ENCODE results near the gene UBE3C. TPM values are rescaled to one million over a fixed set of nuclear protein-coding genes. Genes with fewer than 3 reads are reported as not detected.

The UBE3C gene
- total RNA-seq, 4 donors from 2014 or later, result 60.7 to 68.7 (median 64.7) TPM

- no peak for DNase-seq (ENCODE audit: low spot score in 2 of 2)
- Histone ChIP-seq H3K27ac (no peak overlapping the region), H3K4me3 (no peak overlapping the region), H3K36me3 (no peaks in the 10 kb centered on the region), H3K4me1 (peaks cover 0 to 24% (median 13%) of the 10 kb centered on the region in 4 donors), H3K9me3 (peaks cover 0 to 16% (median 0%) of the 10 kb centered on the region in 4 donors), H3K27me3 (peaks cover 0 to 37% of the 10 kb centered on the region in 2 donors)
- no peak for TF ChIP-seq CTCF (IDR thresholded peaks at IDR 0.05)
- TF ChIP-seq POLR2A (IDR thresholded peaks at IDR 0.05), result no peak
- TF ChIP-seq EP300 (IDR thresholded peaks at IDR 0.05), result no peak
- WGBS, 2 donors, result 58 to 59% methylated on average over 23 of the region's 25 CpGs
Measured at GRCh38 chr7:157282141-157282801, 143.5 kb downstream of the UBE3C start.

- 90 to 94% methylated on average over 16 to 17 of the region's 17 CpGs for WGBS, 2 donors
- Histone ChIP-seq H3K27me3 (peaks cover 0 to 20% of the 10 kb centered on the region in 2 donors), H3K36me3 (no peaks in the 10 kb centered on the region), H3K4me1 (peaks cover 0 to 15% (median 8%) of the 10 kb centered on the region in 4 donors), H3K9me3 (peaks cover 0 to 16% (median 0%) of the 10 kb centered on the region in 4 donors), H3K27ac (no peak overlapping the region), H3K4me3 (no peak overlapping the region)
- no peak for TF ChIP-seq EP300 (IDR thresholded peaks at IDR 0.05)
- no peak for TF ChIP-seq POLR2A (IDR thresholded peaks at IDR 0.05)
- no peak for TF ChIP-seq CTCF (IDR thresholded peaks at IDR 0.05)
- no peak for DNase-seq (ENCODE audit: low spot score in 2 of 2)
Measured at GRCh38 chr7:157284229-157285014, 145.7 kb downstream of the UBE3C start.

GRCh38 chr7:157291404-157292080, 152.8 kb downstream of the UBE3C start:
- 78 to 81% methylated on average over 25 to 29 of the region's 29 CpGs for WGBS, 2 donors

GRCh38 chr7:157292258-157292657, 153.5 kb downstream of the UBE3C start:
- no peak overlapping the region for H3K4me3 ChIP-seq
- TF ChIP-seq CTCF (IDR thresholded peaks at IDR 0.05), result no peak
- TF ChIP-seq EP300 (IDR thresholded peaks at IDR 0.05), result no peak
- no peak for TF ChIP-seq POLR2A (IDR thresholded peaks at IDR 0.05)
- H3K27ac ChIP-seq, result no peak overlapping the region
- no peaks in the 10 kb centered on the region for H3K27me3 ChIP-seq
- no peaks in the 10 kb centered on the region for H3K9me3 ChIP-seq
- no peaks in the 10 kb centered on the region for H3K36me3 ChIP-seq
- 89 to 91% methylated on average over 9 of the region's 9 CpGs for WGBS, 2 donors
- no peak for DNase-seq (ENCODE audit: low spot score in 2 of 2)
- peaks cover 0 to 4% (median 0%) of the 10 kb centered on the region in 4 donors for H3K4me1 ChIP-seq

More at GRCh38 chr7:157291404-157292080, 152.8 kb downstream of the UBE3C start:
- Histone ChIP-seq H3K4me1 (peaks cover 0 to 4% (median 0%) of the 10 kb centered on the region in 4 donors), H3K36me3 (no peaks in the 10 kb centered on the region), H3K4me3 (no peak overlapping the region), H3K27me3 (no peaks in the 10 kb centered on the region), H3K9me3 (no peaks in the 10 kb centered on the region), H3K27ac (no peak overlapping the region)
- no peak for TF ChIP-seq POLR2A (IDR thresholded peaks at IDR 0.05)
- no peak for DNase-seq (ENCODE audit: low spot score in 2 of 2)

GRCh38 chr7:157292770-157293412, 154.2 kb downstream of the UBE3C start:
- H3K9me3 ChIP-seq, result no peaks in the 10 kb centered on the region
- no peaks in the 10 kb centered on the region for H3K36me3 ChIP-seq
- no peak for TF ChIP-seq POLR2A (IDR thresholded peaks at IDR 0.05)
- DNase-seq (ENCODE audit: low spot score in 2 of 2), result no peak
- peaks cover 0 to 4% (median 0%) of the 10 kb centered on the region in 4 donors for H3K4me1 ChIP-seq
- no peak overlapping the region for H3K27ac ChIP-seq
- no peak overlapping the region for H3K4me3 ChIP-seq
- H3K27me3 ChIP-seq, result no peaks in the 10 kb centered on the region
- WGBS, 2 donors, result 62 to 64% methylated on average over 11 to 24 of the region's 32 CpGs
